ENCODE results near the gene CFAP47.
"Not testable (repeated sequence)": the region's sequence is repeated elsewhere in the genome, so short reads cannot be mapped to it uniquely, and the experiment has no call there.

CFAP47 gene

GRCh38 chrX:35919536-35920309, at the start of gene CFAP47:
TSS of gene CFAP47 (plus strand) at chrX:35919734. CDS start at chrX:35919800, 66 bp downstream.
- peak within 1 kb of the TSS; percentile 47 for H3K4me3 ChIP-seq (ENCODE audit: low read depth, low read length)

GRCh38 chrX:35880601-35881000, 38.9 kb upstream of the CFAP47 start:
- H3K4me3 ChIP-seq (ENCODE audit: low read depth, low read length), result no peak overlapping the region

GRCh38 chrX:35886135-35886534, 33.4 kb upstream of the CFAP47 start:
- H3K4me3 ChIP-seq (ENCODE audit: low read depth, low read length), result no peak overlapping the region

- H3K4me3 ChIP-seq (ENCODE audit: low read depth, low read length), result no peak overlapping the region
Observed at GRCh38 chrX:35890699-35891098, 28.8 kb upstream of the CFAP47 start.

- not testable (repeated sequence) for H3K4me3 ChIP-seq (ENCODE audit: low read depth, low read length)
Observed at GRCh38 chrX:35986816-35987215, 67.3 kb downstream of the CFAP47 start.

- H3K4me3 ChIP-seq (ENCODE audit: low read depth, low read length), result no peak overlapping the region
Observed at GRCh38 chrX:36007207-36007606, 87.7 kb downstream of the CFAP47 start.

- H3K4me3 ChIP-seq (ENCODE audit: low read depth, low read length), result no peak overlapping the region
Observed at GRCh38 chrX:36019125-36019524, 99.6 kb downstream of the CFAP47 start.

- H3K4me3 ChIP-seq (ENCODE audit: low read depth, low read length), result no peak overlapping the region
Observed at GRCh38 chrX:36035550-36035949, 116.0 kb downstream of the CFAP47 start.

- no peak overlapping the region for H3K4me3 ChIP-seq (ENCODE audit: low read depth, low read length)
Observed at GRCh38 chrX:36062778-36063177, 143.2 kb downstream of the CFAP47 start.

- H3K4me3 ChIP-seq (ENCODE audit: low read depth, low read length), result no peak overlapping the region
Observed at GRCh38 chrX:36071061-36071460, 151.5 kb downstream of the CFAP47 start.

- not testable (repeated sequence) for H3K4me3 ChIP-seq (ENCODE audit: low read depth, low read length)
Observed at GRCh38 chrX:36075009-36075408, 155.5 kb downstream of the CFAP47 start.

- H3K4me3 ChIP-seq (ENCODE audit: low read depth, low read length), result no peak overlapping the region
Observed at GRCh38 chrX:36083256-36083655, 163.7 kb downstream of the CFAP47 start.

GRCh38 chrX:36087366-36087765, 167.8 kb downstream of the CFAP47 start:
- H3K4me3 ChIP-seq (ENCODE audit: low read depth, low read length), result no peak overlapping the region

GRCh38 chrX:36088939-36089338, 169.4 kb downstream of the CFAP47 start:
- not testable (repeated sequence) for H3K4me3 ChIP-seq (ENCODE audit: low read depth, low read length)

- no peak overlapping the region for H3K4me3 ChIP-seq (ENCODE audit: low read depth, low read length)
Observed at GRCh38 chrX:36102425-36102824, 182.9 kb downstream of the CFAP47 start.

- no peak overlapping the region for H3K4me3 ChIP-seq (ENCODE audit: low read depth, low read length)
Observed at GRCh38 chrX:36116222-36116621, 196.7 kb downstream of the CFAP47 start.

- H3K4me3 ChIP-seq (ENCODE audit: low read depth, low read length), result no peak overlapping the region
Observed at GRCh38 chrX:36159254-36159653, 239.7 kb downstream of the CFAP47 start.

GRCh38 chrX:36160081-36160480, 240.5 kb downstream of the CFAP47 start:
- no peak overlapping the region for H3K4me3 ChIP-seq (ENCODE audit: low read depth, low read length)

GRCh38 chrX:36198575-36198974, 279.0 kb downstream of the CFAP47 start:
- no peak overlapping the region for H3K4me3 ChIP-seq (ENCODE audit: low read depth, low read length)

- H3K4me3 ChIP-seq (ENCODE audit: low read depth, low read length), result no peak overlapping the region
Observed at GRCh38 chrX:36199928-36200327, 280.4 kb downstream of the CFAP47 start.

GRCh38 chrX:36214924-36215323, 295.4 kb downstream of the CFAP47 start:
- no peak overlapping the region for H3K4me3 ChIP-seq (ENCODE audit: low read depth, low read length)

- no peak overlapping the region for H3K4me3 ChIP-seq (ENCODE audit: low read depth, low read length)
Observed at GRCh38 chrX:36218801-36219200, 299.3 kb downstream of the CFAP47 start.

Data from iPS-11a (cell line).